Effector memory CD4-positive, alpha-beta T cell (primary cell): Measurements from ENCODE around the gene KLHDC4.

Experiments
- DNase-seq, 3 donors: peaks; one replicate each; pipeline ENCODE4 v3.0.0-alpha.2; 2020
- H3K27ac ChIP-seq: 2 replicates; pipeline ENCODE4 v1.7.0; 2013; ENCODE audit warnings: mild to moderate bottlenecking, low read length, moderate library complexity; ENCODE audit not compliant: insufficient read depth, poor library complexity, severe bottlenecking
- H3K27me3 ChIP-seq: replicated peaks from 2 replicates; pipeline ENCODE4 v1.7.0; 2013; ENCODE audit warnings: mild to moderate bottlenecking, low read length; ENCODE audit not compliant: insufficient read depth, control insufficient read depth, poor library complexity, severe bottlenecking
- H3K36me3 ChIP-seq: 2 replicates; pipeline ENCODE4 v1.7.0; 2013; ENCODE audit warnings: mild to moderate bottlenecking, low read length, moderate library complexity; ENCODE audit not compliant: control insufficient read depth, insufficient read depth
- H3K4me1 ChIP-seq: 2 replicates; pipeline ENCODE4 v1.7.0; 2013; ENCODE audit warnings: low read length, mild to moderate bottlenecking; ENCODE audit not compliant: control insufficient read depth, insufficient read depth, poor library complexity, severe bottlenecking
- H3K4me3 ChIP-seq: 2 replicates; pipeline ENCODE4 v1.7.0; 2013; ENCODE audit warnings: low read length, low read depth, mild to moderate bottlenecking; ENCODE audit not compliant: insufficient read depth, poor library complexity, severe bottlenecking
- H3K9me3 ChIP-seq: 2 replicates; pipeline ENCODE4 v1.7.0; 2013; ENCODE audit warnings: mild to moderate bottlenecking, low read length, moderate library complexity; ENCODE audit not compliant: control insufficient read depth

KLHDC4 gene

GRCh38 chr16:87802670-87803069 lies 36.9 kb upstream of the KLHDC4 start:
- no peak overlapping the region for H3K4me3 ChIP-seq
- peaks cover 8% of the 10 kb centered on the region for H3K4me1 ChIP-seq
- no peak overlapping the region for H3K27ac ChIP-seq
- no peaks in the 10 kb centered on the region for H3K27me3 ChIP-seq
- no peaks in the 10 kb centered on the region for H3K36me3 ChIP-seq
- no peaks in the 10 kb centered on the region for H3K9me3 ChIP-seq
- DNase-seq = no peak

GRCh38 chr16:87801679-87802259 lies 36.0 kb upstream of the KLHDC4 start:
- Histone ChIP-seq H3K27me3 (no peaks in the 10 kb centered on the region), H3K27ac (no peak overlapping the region), H3K36me3 (no peaks in the 10 kb centered on the region), H3K9me3 (no peaks in the 10 kb centered on the region), H3K4me3 (no peak overlapping the region), H3K4me1 (peaks cover 4% of the 10 kb centered on the region)
- no peak for DNase-seq

GRCh38 chr16:87800497-87800896 lies 34.7 kb upstream of the KLHDC4 start:
- Histone ChIP-seq H3K27me3 (no peaks in the 10 kb centered on the region), H3K4me1 (no peaks in the 10 kb centered on the region), H3K27ac (no peak overlapping the region), H3K4me3 (no peak overlapping the region), H3K36me3 (no peaks in the 10 kb centered on the region), H3K9me3 (no peaks in the 10 kb centered on the region)
- DNase-seq = no peak

- Histone ChIP-seq H3K27me3 (no peaks in the 10 kb centered on the region), H3K4me1 (no peaks in the 10 kb centered on the region), H3K36me3 (no peaks in the 10 kb centered on the region), H3K4me3 (no peak overlapping the region), H3K27ac (no peak overlapping the region), H3K9me3 (no peaks in the 10 kb centered on the region)
- no peak for DNase-seq
Observed at GRCh38 chr16:87795336-87795735, 29.6 kb upstream of the KLHDC4 start.

GRCh38 chr16:87794485-87795078 lies 28.8 kb upstream of the KLHDC4 start:
- Histone ChIP-seq H3K36me3 (no peaks in the 10 kb centered on the region), H3K4me3 (no peak overlapping the region), H3K27ac (no peak overlapping the region), H3K9me3 (no peaks in the 10 kb centered on the region), H3K27me3 (no peaks in the 10 kb centered on the region), H3K4me1 (no peaks in the 10 kb centered on the region)
- DNase-seq = no peak

GRCh38 chr16:87792205-87792565 lies 26.4 kb upstream of the KLHDC4 start:
- Histone ChIP-seq H3K4me1 (no peaks in the 10 kb centered on the region), H3K4me3 (no peak overlapping the region), H3K9me3 (no peaks in the 10 kb centered on the region), H3K27ac (no peak overlapping the region), H3K36me3 (no peaks in the 10 kb centered on the region), H3K27me3 (no peaks in the 10 kb centered on the region)
- DNase-seq = no peak

- H3K27me3 ChIP-seq = no peaks in the 10 kb centered on the region
- no peak for DNase-seq
- H3K4me3 ChIP-seq = no peak overlapping the region
- H3K36me3 ChIP-seq = no peaks in the 10 kb centered on the region
- no peaks in the 10 kb centered on the region for H3K9me3 ChIP-seq
- H3K27ac ChIP-seq = no peak overlapping the region
- no peaks in the 10 kb centered on the region for H3K4me1 ChIP-seq
Observed at GRCh38 chr16:87791295-87792204, 25.8 kb upstream of the KLHDC4 start.

- Histone ChIP-seq H3K4me1 (no peaks in the 10 kb centered on the region), H3K27ac (no peak overlapping the region), H3K27me3 (no peaks in the 10 kb centered on the region), H3K9me3 (no peaks in the 10 kb centered on the region), H3K36me3 (no peaks in the 10 kb centered on the region), H3K4me3 (no peak overlapping the region)
- DNase-seq = no peak
Observed at GRCh38 chr16:87790292-87791100, 24.7 kb upstream of the KLHDC4 start.

- Histone ChIP-seq H3K27ac (no peak overlapping the region), H3K4me1 (no peaks in the 10 kb centered on the region), H3K9me3 (no peaks in the 10 kb centered on the region), H3K36me3 (no peaks in the 10 kb centered on the region), H3K4me3 (no peak overlapping the region), H3K27me3 (no peaks in the 10 kb centered on the region)
- no peak for DNase-seq
Observed at GRCh38 chr16:87789437-87790291, 23.9 kb upstream of the KLHDC4 start.
